ENCODE data around the gene FCGR2B.
"Not testable (repeated sequence)": the region's sequence is repeated elsewhere in the genome, so short reads cannot be mapped to it uniquely, and the experiment has no call there.

FCGR2B gene

DNA sequence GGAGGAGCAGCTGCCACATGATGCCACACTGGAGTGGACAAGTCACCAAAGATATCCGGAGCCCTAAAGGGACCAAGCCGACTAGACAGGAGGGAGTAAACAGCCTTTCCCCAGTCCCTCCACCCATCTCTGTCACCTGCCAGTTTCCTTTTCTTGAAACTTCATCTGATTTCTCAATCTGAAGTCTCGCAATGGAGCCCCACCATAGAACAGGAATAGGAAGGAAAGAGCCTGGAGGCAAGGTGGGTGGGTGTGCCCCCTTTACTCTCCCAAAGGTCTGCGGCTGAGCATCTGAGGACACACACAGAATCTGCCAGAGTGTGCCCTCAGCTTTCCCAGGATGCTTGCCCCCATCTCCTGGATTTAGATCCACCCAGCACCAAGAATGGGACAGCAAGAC lies 31.9 kb upstream of the FCGR2B start, which contains the start of gene FCGR3B:
Gene FCGR3B, minus strand, starts transcription at position 101 of the 400 bp plus-strand sequence. Its CDS starts 82 bp downstream, at position 19.
- Histone ChIP-seq H3K4me1 (peaks cover 0 to 13% (median under 1%) of the 10 kb centered on the region in 10 experiments; a peak in 7 of 20 replicates), H3K36me3 (no peaks in the 10 kb centered on the region), H3K27ac (no peak within 1 kb of the TSS), H3K27me3 (peaks cover 0 to 23% (median 0%) of the 10 kb centered on the region in 11 experiments; a peak in 3 of 22 replicates), H3K4me2 (no peak within 1 kb of the TSS), H4K20me1 (no peaks in the 10 kb centered on the region), H3K4me3 (no peak within 1 kb of the TSS), H3K9me3 (replicated peaks in 1 of 11) (no peaks in the 10 kb centered on the region), H3K9ac (no peak within 1 kb of the TSS)
- TF ChIP-seq Cebpa-rat (IDR thresholded peaks at IDR 0.05): no peak

DNA sequence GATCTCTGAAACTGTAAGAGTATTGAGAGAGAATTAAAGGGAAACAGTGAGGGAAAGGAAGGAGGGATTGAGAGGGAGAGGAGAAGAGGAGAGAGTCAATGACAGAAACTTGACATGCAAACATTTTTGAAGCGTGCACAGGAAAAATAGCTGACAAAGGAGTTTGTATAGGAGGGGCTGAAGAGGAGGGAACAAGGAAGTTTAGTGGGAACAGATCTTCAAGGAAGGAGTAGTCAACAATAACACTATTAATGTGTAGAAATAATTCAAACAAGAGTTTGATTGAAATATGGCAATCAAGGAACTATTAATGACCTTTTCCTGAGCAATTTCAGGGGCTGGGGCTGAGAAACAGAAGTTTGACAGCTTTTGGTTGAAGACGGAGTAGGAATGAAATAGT lies 27.9 kb upstream of the FCGR2B start:
- Histone ChIP-seq H3K27me3 (peaks cover 0 to 13% (median 0%) of the 10 kb centered on the region in 11 experiments; a peak in 3 of 22 replicates), H3K4me2 (peak overlapping the region in 2 of 11 experiments; percentile 70 to 71; a peak in 3 of 22 replicates), H3K4me1 (peaks cover 0 to 21% (median 3%) of the 10 kb centered on the region in 10 experiments; a peak in 7 of 20 replicates)
- H3K9me3 ChIP-seq (replicated peaks in 1 of 11); H3K9ac ChIP-seq; H4K20me1 ChIP-seq; H3K4me3 ChIP-seq; H3K27ac ChIP-seq; H3K36me3 ChIP-seq: not testable (repeated sequence)

DNA sequence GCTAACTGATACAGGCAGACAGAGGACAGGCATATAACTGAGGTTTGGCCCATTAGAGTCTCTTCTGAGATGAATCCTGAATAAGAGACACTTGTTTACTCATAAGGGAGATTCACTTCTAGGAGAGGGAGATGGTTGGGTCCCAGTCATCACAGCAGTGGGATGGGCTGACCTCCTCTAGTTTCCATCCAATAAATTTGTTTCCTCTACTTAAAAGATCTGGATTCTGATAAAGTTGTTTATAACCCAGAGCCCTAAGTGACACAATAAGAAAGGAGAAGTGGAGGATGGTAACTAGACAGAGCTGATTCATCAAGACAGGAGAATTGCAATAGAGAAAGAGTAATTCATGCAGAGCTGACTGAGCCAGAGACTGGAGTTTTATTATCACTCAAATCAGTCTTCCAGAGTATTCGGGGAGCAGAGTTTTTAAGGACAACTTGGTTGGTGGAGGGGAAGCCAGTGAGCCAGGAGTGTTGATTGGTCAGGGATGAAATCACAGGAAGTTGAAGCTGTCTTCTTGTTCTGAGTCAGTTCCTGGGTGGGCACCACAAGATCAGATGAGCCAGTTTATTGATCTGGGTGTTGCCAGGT lies 26.7 kb upstream of the FCGR2B start:
- H3K9ac ChIP-seq; H3K4me3 ChIP-seq; H3K27me3 ChIP-seq; H3K36me3 ChIP-seq; H3K9me3 ChIP-seq (replicated peaks in 1 of 11); H4K20me1 ChIP-seq: not testable (repeated sequence)
- peak overlapping the region in 3 of 11 experiments; percentile 48 to 71 (median 70); a peak in 5 of 22 replicates for H3K4me2 ChIP-seq
- H3K27ac ChIP-seq: peak overlapping the region in 1 of 11 experiments; percentile 18; a peak in 3 of 22 replicates
- peaks cover 0 to 21% (median 3%) of the 10 kb centered on the region in 10 experiments; a peak in 7 of 20 replicates for H3K4me1 ChIP-seq

DNA sequence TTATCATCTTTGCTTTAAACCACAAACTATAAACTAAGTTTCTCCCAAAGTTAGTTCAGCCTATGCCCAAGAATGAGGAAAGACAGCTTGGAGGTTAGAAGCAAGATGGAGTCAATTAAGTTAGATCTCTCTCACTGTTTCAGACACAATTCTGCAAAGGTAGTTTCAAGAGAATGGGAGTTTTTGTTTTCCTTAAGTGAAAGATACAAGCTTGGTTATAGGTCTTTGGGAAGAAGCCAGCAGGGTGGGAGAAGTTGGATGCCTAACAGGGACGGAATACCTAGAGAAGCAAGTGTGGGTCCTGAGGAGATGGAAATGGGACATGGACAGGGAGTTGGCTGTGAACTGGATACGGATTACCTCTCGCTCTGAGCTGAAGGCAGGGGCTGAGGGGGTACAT lies 26.0 kb upstream of the FCGR2B start:
- H3K27ac ChIP-seq; H3K27me3 ChIP-seq; H3K36me3 ChIP-seq; H3K9ac ChIP-seq; H4K20me1 ChIP-seq; H3K4me3 ChIP-seq; H3K9me3 ChIP-seq (replicated peaks in 1 of 11): not testable (repeated sequence)
- H3K4me2 ChIP-seq: 0 out of 22 replicates have a peak overlapping the region, but pooled peaks of 2 of the 11 experiments have one; percentile 6 to 15
- H3K4me1 ChIP-seq: peaks cover 0 to 21% (median 3%) of the 10 kb centered on the region in 10 experiments; a peak in 7 of 20 replicates

DNA sequence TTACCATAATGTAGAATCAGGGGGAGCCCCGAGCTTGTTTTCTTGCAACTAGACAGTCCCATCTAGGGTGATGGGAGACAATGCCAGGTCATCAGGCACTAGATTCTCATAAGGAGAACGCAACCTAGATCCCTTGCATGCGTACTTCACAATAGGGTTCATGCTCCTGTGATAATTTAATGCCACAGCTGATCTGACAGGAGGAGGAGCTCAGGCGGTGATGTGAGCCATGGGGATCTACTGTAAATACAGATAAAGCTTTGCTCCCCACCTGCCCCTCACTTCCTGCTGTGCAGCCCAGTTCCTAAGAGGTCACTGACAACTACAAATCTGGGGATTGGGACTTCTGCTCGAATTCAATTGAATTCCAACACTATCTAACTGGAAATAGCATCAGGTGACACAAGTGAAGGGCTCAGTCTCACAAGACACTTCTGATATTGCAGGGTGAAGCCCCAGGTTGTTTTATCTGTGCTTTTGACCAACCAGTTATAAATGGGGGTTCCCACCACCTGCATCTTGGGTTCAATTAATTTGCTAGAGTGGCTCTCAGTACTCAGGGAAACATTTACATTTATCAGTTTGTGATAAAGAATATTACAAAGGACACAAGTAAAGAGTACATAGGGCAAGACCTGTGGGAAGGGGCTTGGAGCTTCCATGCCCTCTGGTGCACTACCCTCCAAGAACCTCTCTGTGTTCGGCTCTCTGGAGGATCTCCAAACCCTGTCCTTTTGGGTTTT lies 24.5 kb upstream of the FCGR2B start:
- not testable (repeated sequence) for H4K20me1 ChIP-seq; H3K27ac ChIP-seq; H3K27me3 ChIP-seq; H3K9me3 ChIP-seq (replicated peaks in 1 of 11); H3K9ac ChIP-seq; H3K4me3 ChIP-seq; H3K4me2 ChIP-seq; H3K36me3 ChIP-seq
- peaks cover 0 to 34% (median 3%) of the 10 kb centered on the region in 10 experiments; a peak in 8 of 20 replicates for H3K4me1 ChIP-seq

DNA sequence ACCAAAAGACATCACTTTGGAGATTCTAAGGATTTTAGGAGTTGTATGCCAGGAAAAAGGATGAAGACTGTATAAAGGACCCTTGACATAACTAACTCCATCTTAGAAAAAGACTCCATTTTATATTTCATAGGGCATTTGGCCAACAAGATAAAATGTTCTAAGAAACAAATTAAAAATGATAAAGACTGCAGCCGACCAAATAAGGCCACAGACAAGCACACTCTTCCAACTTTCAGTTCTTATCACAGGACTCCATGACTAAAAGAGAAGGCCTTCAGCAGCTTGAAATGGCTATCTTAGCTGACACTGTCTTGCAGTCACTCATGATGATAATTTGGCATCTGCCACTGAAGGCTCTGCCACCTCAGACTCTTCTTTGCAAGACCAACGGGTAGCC lies 23.7 kb upstream of the FCGR2B start:
- H3K27me3 ChIP-seq; H3K36me3 ChIP-seq; H3K4me2 ChIP-seq; H3K9ac ChIP-seq; H3K4me3 ChIP-seq; H4K20me1 ChIP-seq; H3K27ac ChIP-seq; H3K9me3 ChIP-seq (replicated peaks in 1 of 11): not testable (repeated sequence)
- peaks cover 0 to 40% (median 3%) of the 10 kb centered on the region in 10 experiments; a peak in 8 of 20 replicates for H3K4me1 ChIP-seq

DNA sequence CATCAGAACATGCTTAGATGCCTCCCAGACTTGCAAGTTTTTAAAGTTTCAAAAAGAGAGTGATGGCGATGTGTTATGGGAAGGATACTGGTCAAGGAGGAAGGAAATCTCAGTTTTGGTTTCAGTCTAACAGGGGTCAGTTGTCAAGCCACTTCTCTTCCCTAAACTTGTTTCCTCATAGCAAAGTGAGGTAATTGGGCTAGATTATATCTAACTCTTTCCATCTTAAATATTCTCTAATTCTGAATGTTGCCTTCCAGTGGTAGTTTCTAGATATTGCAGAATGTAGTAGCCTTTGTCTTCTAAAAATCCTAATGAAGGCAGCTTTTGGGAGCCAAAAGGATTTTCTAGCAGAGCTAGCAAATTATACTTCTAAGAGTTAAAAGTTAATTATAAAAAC lies 20.2 kb upstream of the FCGR2B start:
- not testable (repeated sequence) for H3K9ac ChIP-seq; H3K9me3 ChIP-seq (replicated peaks in 1 of 11); H4K20me1 ChIP-seq; H3K36me3 ChIP-seq; H3K4me3 ChIP-seq; H3K27ac ChIP-seq
- H3K27me3 ChIP-seq: peaks cover 0 to 29% (median 0%) of the 10 kb centered on the region in 11 experiments; a peak in 4 of 22 replicates
- H3K4me1 ChIP-seq: peaks cover 0 to 31% (median 0%) of the 10 kb centered on the region in 10 experiments; a peak in 6 of 20 replicates
- H3K4me2 ChIP-seq: peak overlapping the region in 4 of 11 experiments; percentile 20 to 65 (median 50); a peak in 5 of 22 replicates

DNA sequence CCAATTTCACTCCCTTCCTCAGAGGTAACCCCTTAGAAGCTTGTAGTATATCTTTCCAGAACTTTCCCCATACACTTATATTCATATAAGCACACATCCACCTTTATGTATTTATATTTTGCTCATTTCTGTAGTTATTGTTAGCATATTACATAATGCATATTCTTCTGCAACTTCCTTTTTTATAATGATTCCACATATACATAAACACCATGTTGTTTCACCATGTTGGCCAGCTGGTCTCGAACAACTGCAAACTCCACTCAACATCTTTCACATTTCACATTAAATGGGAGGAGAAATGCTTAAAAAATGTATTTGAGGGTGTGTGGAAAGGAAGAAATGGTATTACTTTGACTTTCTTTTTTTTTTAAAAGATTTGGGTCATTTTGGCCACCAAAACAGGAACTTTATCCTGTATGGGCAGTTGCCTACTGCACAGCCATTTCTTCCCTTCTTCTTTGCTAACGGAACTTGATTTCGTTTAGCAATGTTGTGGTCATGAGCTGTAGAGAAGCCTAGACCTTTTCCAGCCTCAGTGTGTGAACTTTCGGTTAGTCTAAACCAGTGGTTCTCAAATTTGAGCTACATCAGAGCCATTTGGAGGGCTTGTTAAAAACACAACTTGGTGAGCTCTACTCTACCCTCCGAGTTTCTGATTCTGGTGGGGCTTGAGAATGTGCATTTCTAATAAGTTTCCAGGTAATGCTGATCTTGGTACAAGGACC lies 19.3 kb upstream of the FCGR2B start:
- peak overlapping the region in 2 of 11 experiments; percentile 57 to 64; a peak in 3 of 22 replicates for H3K4me2 ChIP-seq
- not testable (repeated sequence) for H3K9me3 ChIP-seq (replicated peaks in 1 of 11); H3K4me3 ChIP-seq; H3K36me3 ChIP-seq; H4K20me1 ChIP-seq; H3K9ac ChIP-seq; H3K27ac ChIP-seq
- peaks cover 0 to 36% (median 0%) of the 10 kb centered on the region in 11 experiments; a peak in 4 of 22 replicates for H3K27me3 ChIP-seq
- peaks cover 0 to 31% (median 0%) of the 10 kb centered on the region in 10 experiments; a peak in 6 of 20 replicates for H3K4me1 ChIP-seq

DNA sequence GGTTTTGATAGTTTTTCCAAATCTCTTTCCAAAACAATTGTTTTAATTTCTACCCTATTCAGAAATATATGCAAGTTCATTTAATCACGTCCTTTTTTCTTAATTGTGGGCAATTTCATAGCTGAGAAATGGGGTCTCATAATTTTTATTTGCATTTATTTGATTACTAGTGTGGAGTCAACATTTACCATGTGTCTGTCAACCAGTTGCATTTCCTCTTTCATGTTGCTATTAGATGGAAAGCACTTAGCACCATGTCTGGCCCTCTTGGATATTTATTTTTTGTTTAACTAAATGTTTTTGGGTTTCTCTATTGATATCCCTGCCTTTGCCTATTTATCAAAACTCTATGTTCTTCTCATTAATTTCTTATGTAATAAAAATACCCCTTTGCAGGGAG lies 18.1 kb upstream of the FCGR2B start:
- H3K27ac ChIP-seq, H4K20me1 ChIP-seq, H3K36me3 ChIP-seq: not testable (repeated sequence)

DNA sequence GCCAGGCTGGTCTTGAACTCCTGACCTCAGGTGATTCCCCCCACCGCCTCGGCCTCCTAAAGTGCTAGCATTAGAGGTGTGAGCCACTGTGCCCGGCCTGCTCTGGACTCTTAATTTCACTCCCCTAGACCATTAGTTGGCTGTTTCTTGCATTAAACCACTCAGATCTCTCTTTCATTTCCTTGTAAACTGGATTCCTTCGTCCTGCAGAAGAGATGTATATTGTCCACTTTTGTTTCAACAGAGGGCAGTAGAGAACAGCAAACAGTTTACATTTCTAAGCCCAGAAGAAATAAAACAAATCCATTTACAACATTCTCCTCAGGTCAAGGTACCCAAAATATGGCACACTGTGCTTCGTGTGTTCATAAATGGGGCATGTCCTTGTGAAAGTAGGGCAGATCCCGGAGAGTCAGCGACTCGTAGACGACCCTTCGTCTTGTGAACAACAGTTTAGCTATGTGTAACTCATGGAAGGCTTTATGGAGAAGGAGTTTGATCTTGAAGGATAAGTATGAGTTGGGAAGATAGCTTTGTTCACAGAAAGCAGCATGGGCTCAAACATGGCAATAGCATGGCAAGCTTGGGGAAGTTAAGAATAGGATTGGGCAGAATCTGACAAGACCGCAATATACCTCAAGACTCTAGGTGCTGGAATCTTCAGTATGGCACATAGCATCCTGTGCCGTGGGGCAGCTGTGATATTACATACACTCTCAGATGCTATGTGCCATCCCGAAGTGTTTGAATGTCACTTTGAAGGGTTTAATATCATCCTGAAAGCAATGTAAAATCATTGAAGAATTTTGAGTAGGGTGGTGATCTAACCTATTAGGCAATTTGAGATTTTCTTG lies 15.2 kb upstream of the FCGR2B start:
- H4K20me1 ChIP-seq; H3K9me3 ChIP-seq (replicated peaks in 1 of 11); H3K4me2 ChIP-seq; H3K36me3 ChIP-seq; H3K9ac ChIP-seq; H3K27ac ChIP-seq; H3K4me3 ChIP-seq: not testable (repeated sequence)
- H3K4me1 ChIP-seq: peaks cover 0 to 24% (median 0%) of the 10 kb centered on the region in 10 experiments; a peak in 7 of 20 replicates
- peaks cover 0 to 71% (median 0%) of the 10 kb centered on the region in 11 experiments; a peak in 8 of 22 replicates for H3K27me3 ChIP-seq

More for the DNA sequence above, 18.1 kb upstream of the FCGR2B start:
- not testable (repeated sequence) for H3K4me2 ChIP-seq; H3K4me3 ChIP-seq; H3K9ac ChIP-seq; H3K9me3 ChIP-seq (replicated peaks in 1 of 11)
- peaks cover 0 to 48% (median 0%) of the 10 kb centered on the region in 11 experiments; a peak in 7 of 22 replicates for H3K27me3 ChIP-seq
- H3K4me1 ChIP-seq: peaks cover 0 to 31% (median 0%) of the 10 kb centered on the region in 10 experiments; a peak in 6 of 20 replicates

DNA sequence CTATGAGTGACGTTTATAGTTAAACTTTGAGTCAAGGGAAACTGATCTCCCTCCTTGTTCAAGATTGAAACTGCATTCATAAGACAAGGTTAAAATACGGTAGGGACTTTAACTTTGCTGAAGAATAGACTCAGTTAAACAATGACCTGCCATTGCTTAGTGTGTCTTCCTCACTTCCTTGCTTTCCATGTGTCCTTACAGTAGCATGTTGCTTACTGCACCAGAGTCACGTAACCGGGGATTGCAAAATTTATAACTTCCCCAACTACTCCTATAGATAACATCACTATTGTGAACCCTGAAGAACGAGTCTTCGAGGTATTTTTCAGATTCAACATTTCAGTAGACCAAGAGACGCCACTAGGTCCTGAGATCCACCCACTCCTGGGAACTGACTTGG lies 9.4 kb upstream of the FCGR2B start:
- H3K27ac ChIP-seq; H3K4me2 ChIP-seq; H3K4me3 ChIP-seq; H3K9ac ChIP-seq; H3K4me1 ChIP-seq; H4K20me1 ChIP-seq; H3K36me3 ChIP-seq; H3K9me3 ChIP-seq (replicated peaks in 1 of 11): not testable (repeated sequence)
- peaks cover 0 to 48% (median 0%) of the 10 kb centered on the region in 11 experiments; a peak in 8 of 22 replicates for H3K27me3 ChIP-seq

DNA sequence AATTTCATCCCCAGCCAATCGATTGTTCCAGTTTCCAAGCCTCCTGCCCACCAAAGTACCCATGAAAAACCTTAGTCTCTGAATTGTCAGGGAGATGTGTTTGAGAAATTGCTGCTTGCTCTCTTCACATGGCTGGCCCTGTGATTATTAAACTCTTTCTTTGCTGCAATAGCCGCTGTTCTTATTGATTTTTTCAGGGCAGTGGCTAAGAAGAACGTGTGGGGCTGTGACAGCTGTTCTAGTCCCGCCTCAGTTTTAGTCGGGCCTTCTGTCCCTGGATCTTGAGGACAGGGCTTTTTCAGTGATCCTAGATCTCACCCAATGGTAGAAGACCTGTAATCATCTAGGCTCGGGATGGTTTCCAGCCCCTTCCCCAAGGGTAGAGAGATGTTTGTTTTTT lies 9.0 kb upstream of the FCGR2B start:
- not testable (repeated sequence) for H3K4me2 ChIP-seq; H3K4me1 ChIP-seq; H3K4me3 ChIP-seq; H3K9me3 ChIP-seq (replicated peaks in 1 of 11); H3K27ac ChIP-seq; H3K9ac ChIP-seq; H4K20me1 ChIP-seq; H3K36me3 ChIP-seq
- H3K27me3 ChIP-seq: peaks cover 0 to 44% (median 0%) of the 10 kb centered on the region in 11 experiments; a peak in 8 of 22 replicates
